Sigmoid colon (tissue), 4 donors: Measurements from ENCODE around the gene PHF20.

Source experiments
- POLR2A ChIP-seq, 2 donors: fragments of 450-650 bp; IDR thresholded peaks; one replicate each; pipeline ENCODE4 v1.6.1; 2016; ENCODE audit warnings: antibody characterized with exemption in 2 of 2, mild to moderate bottlenecking in 2 of 2, moderate library complexity in 2 of 2
- POLR2AphosphoS5 ChIP-seq, 4 donors: sonication (generic); formaldehyde crosslinking; IDR thresholded peaks; one replicate each; pipeline ENCODE4 v1.6.1; 2017; ENCODE audit warnings: antibody characterized with exemption in 4 of 4
- TF ChIP-seq, protein P1 (sequence below), 4 experiments: fragments of 450-650 bp in 3 of 4; fragments of 200-600 bp in 1 of 4; IDR thresholded peaks; one replicate each; pipeline ENCODE4 v1.5.1; 2016 to 2019; ENCODE audit warnings: antibody characterized with exemption in 4 of 4, mild to moderate bottlenecking in 3 of 4, moderate library complexity in 2 of 4

- TF ChIP-seq, protein P1, sequence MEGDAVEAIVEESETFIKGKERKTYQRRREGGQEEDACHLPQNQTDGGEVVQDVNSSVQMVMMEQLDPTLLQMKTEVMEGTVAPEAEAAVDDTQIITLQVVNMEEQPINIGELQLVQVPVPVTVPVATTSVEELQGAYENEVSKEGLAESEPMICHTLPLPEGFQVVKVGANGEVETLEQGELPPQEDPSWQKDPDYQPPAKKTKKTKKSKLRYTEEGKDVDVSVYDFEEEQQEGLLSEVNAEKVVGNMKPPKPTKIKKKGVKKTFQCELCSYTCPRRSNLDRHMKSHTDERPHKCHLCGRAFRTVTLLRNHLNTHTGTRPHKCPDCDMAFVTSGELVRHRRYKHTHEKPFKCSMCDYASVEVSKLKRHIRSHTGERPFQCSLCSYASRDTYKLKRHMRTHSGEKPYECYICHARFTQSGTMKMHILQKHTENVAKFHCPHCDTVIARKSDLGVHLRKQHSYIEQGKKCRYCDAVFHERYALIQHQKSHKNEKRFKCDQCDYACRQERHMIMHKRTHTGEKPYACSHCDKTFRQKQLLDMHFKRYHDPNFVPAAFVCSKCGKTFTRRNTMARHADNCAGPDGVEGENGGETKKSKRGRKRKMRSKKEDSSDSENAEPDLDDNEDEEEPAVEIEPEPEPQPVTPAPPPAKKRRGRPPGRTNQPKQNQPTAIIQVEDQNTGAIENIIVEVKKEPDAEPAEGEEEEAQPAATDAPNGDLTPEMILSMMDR (IDR thresholded peaks at IDR 0.05) = no peak
- TF ChIP-seq POLR2AphosphoS5 (IDR thresholded peaks at IDR 0.05) (no peak), POLR2A (IDR thresholded peaks at IDR 0.05) (no peak)
These were observed 130.7 kb downstream of the PHF20 start for GRCh38 chr20:35902545-35902941.
